Adrenal gland (tissue), 12 donors: ENCODE data around the gene PRPF38A. TPM values are rescaled to one million over a fixed set of nuclear protein-coding genes. Genes with fewer than 3 reads are reported as not detected.

Source experiments
- DNase-seq, 7 donors: peaks; one replicate each; pipeline ENCODE4 v3.0.0-alpha.2; 2019 to 2020
- H3K27ac ChIP-seq, 5 donors: fragments of 200-600 bp; sonication (generic) in 4 of 5; 1 replicate in 3 of 5; 2 replicates in 2 of 5; pipeline versions ENCODE4 v1.5.1 to v1.8.0; 2016 to 2020; ENCODE audit warnings: mild to moderate bottlenecking in 1 of 5
- H3K27me3 ChIP-seq: fragments of 200-600 bp; 2 replicates; pipeline ENCODE4 v1.8.0; 2021
- H3K36me3 ChIP-seq, 2 donors: fragments of 200-600 bp; replicated peaks in 1 of 2; 1 replicate in 1 of 2; 2 replicates in 1 of 2; pipeline versions ENCODE4 v1.5.1 to v1.8.0; 2018 to 2022
- H3K4me1 ChIP-seq, 2 donors: fragments of 200-600 bp; replicated peaks in 1 of 2; 1 replicate in 1 of 2; 2 replicates in 1 of 2; pipeline versions ENCODE4 v1.5.1 to v1.8.0; 2018 to 2021
- H3K4me3 ChIP-seq, 4 donors: fragments of 200-600 bp; sonication (generic) in 3 of 4; one replicate each; pipeline ENCODE4 v1.5.1; 2016 to 2018
- H3K9me3 ChIP-seq, 3 donors: fragments of 200-600 bp; sonication (generic) in 1 of 3; replicated peaks in 1 of 3; 1 replicate in 2 of 3; 2 replicates in 1 of 3; pipeline versions ENCODE4 v1.5.1 to v1.8.0; 2016 to 2021
- CTCF ChIP-seq, 6 experiments: fragments of 450-650 bp in 4 of 6; fragments of 200-600 bp in 2 of 6; sonication (generic) in 1 of 6; IDR thresholded peaks; 1 replicate in 5 of 6; 2 replicates in 1 of 6; pipeline versions ENCODE4 v1.5.1 to v1.8.0; 2016 to 2021; ENCODE audit warnings: antibody characterized with exemption in 6 of 6, mild to moderate bottlenecking in 2 of 6, moderate library complexity in 1 of 6
- POLR2A ChIP-seq, 2 donors: fragments of 450-650 bp; IDR thresholded peaks; one replicate each; pipeline ENCODE4 v1.6.1; 2017; ENCODE audit warnings: antibody characterized with exemption in 2 of 2, mild to moderate bottlenecking in 2 of 2, moderate library complexity in 1 of 2
- WGBS, 4 donors: extraction: QIAGEN DNeasy Blood & Tissue Kit in 2 of 4; methylation state at CpG; one replicate each; pipeline versions ENCODE4 v1.1.5 to v1.1.7; 2013 to 2017; 5-methylcytosine and 5-hydroxymethylcytosine counted together
- intact Hi-C, 2 donors: fragments of 100-400 bp; cut with DNase I; formaldehyde crosslinking; loops; one replicate each; pipeline versions ENCODE4 v1.14.1 to v1.15.0; 2022 to 2023
- polyA plus RNA-seq, 3 donors: library from polyadenylated mRNA; stranded (reverse); fragments of 200-250 nt in 2 of 3; fragments of 350-450 nt in 1 of 3; fragmentation: Illumina TruSeq in 1 of 3; extraction: RNeasy Lipid Tissue Mini Kit (QIAGEN cat#74804) in 1 of 3; gene quantifications; one replicate each; pipeline ENCODE4 v1.2.3, GENCODE V29; 2013 to 2014
- total RNA-seq, 9 donors: library from RNA; depleted of rRNA in 4 of 9; stranded (reverse); fragments of >200 nt in 4 of 9; fragments of 120-200 nt in 1 of 9; fragmentation: NEBNext Ultra II Directional in 1 of 9; extraction: Animal tissue kit (Norgen Biotek cat#: 25700) in 1 of 9; gene quantifications; one replicate each; pipeline versions ENCODE4 v1.1.0 to v1.2.4, GENCODE V29; 2013 to 2023
- donor health status: healthy with polysubstance abuse.
- donor health status: Bipolar disorder and iron deficiency.
- donor health status: DM: yes; HTN: yes; CAD: no.
- donor health status: DM: no; HTN: no; CAD: no.
- donor health status: DM: no; HTN: no; CAD: no.
- donor health status: DM: yes; HTN: yes; CAD: no.

PRPF38A gene
- total and polyA plus RNA-seq, 12 donors, result 5.1 to 33.7 (median 18.6) TPM

- TF ChIP-seq CTCF (IDR thresholded peaks at IDR 0.05), result no peak
- TF ChIP-seq POLR2A (IDR thresholded peaks at IDR 0.05), result no peak
- no peaks in the 10 kb centered on the region for H3K9me3 ChIP-seq
- intact Hi-C loops, result no loop called here
- DNase-seq, result no peak
- no peak overlapping the region for H3K27ac ChIP-seq
- H3K36me3 ChIP-seq, result peaks cover 0 to 74% of the 10 kb centered on the region in 2 donors
- peaks cover 12 to 15% of the 10 kb centered on the region in 2 donors for H3K4me1 ChIP-seq
- no peaks in the 10 kb centered on the region for H3K27me3 ChIP-seq
- no peak overlapping the region for H3K4me3 ChIP-seq
- WGBS, 4 donors, result 71 to 96% (median 90%) methylated on average over 2 to 7 of the region's 7 CpGs
Observed at GRCh38 chr1:52360595-52360968, 43.8 kb upstream of the PRPF38A start.

- intact Hi-C loops, result no loop called here
- no peaks in the 10 kb centered on the region for H3K9me3 ChIP-seq
- H3K27ac ChIP-seq, result peak overlapping the region; percentile 70 to 99 (median 98)
- TF ChIP-seq POLR2A (IDR thresholded peaks at IDR 0.05) (no peak), CTCF (IDR thresholded peaks at IDR 0.05) (no peak)
- peaks cover 0 to 36% of the 10 kb centered on the region in 2 donors for H3K36me3 ChIP-seq
- no peak for DNase-seq
- H3K4me1 ChIP-seq, result peaks cover 15 to 20% of the 10 kb centered on the region in 2 donors
- no peaks in the 10 kb centered on the region for H3K27me3 ChIP-seq
- WGBS, 4 donors, result 75 to 84% (median 79%) methylated on average over 5 of the region's 5 CpGs
- peak overlapping the region in 1 of 4 donors; percentile 86 for H3K4me3 ChIP-seq
Observed at GRCh38 chr1:52364235-52364839, 40.1 kb upstream of the PRPF38A start.

- 3 to 9% (median 4%) methylated on average over 19 to 22 of the region's 22 CpGs for WGBS, 4 donors
- H3K9me3 ChIP-seq, result no peaks in the 10 kb centered on the region
- peaks cover 15 to 20% of the 10 kb centered on the region in 2 donors for H3K4me1 ChIP-seq
- peaks cover 0 to 27% of the 10 kb centered on the region in 2 donors for H3K36me3 ChIP-seq
- intact Hi-C loops, result no loop called here
- peak; percentile 62 to 86 (median 73) for DNase-seq
- H3K4me3 ChIP-seq, result peak overlapping the region; percentile 71 to 98 (median 92)
- no peaks in the 10 kb centered on the region for H3K27me3 ChIP-seq
- H3K27ac ChIP-seq, result peak overlapping the region; percentile 70 to 99 (median 98)
- TF ChIP-seq POLR2A (IDR thresholded peaks at IDR 0.05), result peak in 1 of 2 donors; percentile 61
- TF ChIP-seq CTCF (IDR thresholded peaks at IDR 0.05), result no peak
Observed at GRCh38 chr1:52365071-52365745, 39.2 kb upstream of the PRPF38A start.

- peak; percentile 93 to 95 for TF ChIP-seq POLR2A (IDR thresholded peaks at IDR 0.05)
- TF ChIP-seq CTCF (IDR thresholded peaks at IDR 0.05), result peak in 5 of 6 experiments; percentile 16 to 66 (median 39)
- no peaks in the 10 kb centered on the region for H3K27me3 ChIP-seq
- peak within 1 kb of the TSS; percentile 71 to 98 (median 92) for H3K4me3 ChIP-seq
- H3K36me3 ChIP-seq, result peaks cover 0 to 20% of the 10 kb centered on the region in 2 donors
- H3K27ac ChIP-seq, result peak within 1 kb of the TSS; percentile 70 to 99 (median 98)
- 0 to 1% (median 0%) methylated on average over 7 to 92 of the region's 92 CpGs for WGBS, 4 donors
- no peaks in the 10 kb centered on the region for H3K9me3 ChIP-seq
- DNase-seq, result peak; percentile 99 to 100 (median 99)
- peaks cover 15 to 20% of the 10 kb centered on the region in 2 donors for H3K4me1 ChIP-seq
- intact Hi-C loops, result no loop called here
Observed at GRCh38 chr1:52365746-52366516, 38.5 kb upstream of the PRPF38A start, which contains the start of gene CC2D1B. CC2D1B (minus strand) TSS chr1:52366205; CDS start chr1:52364620, 1,585 bp downstream.
